Measurements from ENCODE around the gene DPYSL4.
A peak's percentile ranks its signal among the peaks of the same experiment; 100 is the strongest.

The DPYSL4 gene

DNA sequence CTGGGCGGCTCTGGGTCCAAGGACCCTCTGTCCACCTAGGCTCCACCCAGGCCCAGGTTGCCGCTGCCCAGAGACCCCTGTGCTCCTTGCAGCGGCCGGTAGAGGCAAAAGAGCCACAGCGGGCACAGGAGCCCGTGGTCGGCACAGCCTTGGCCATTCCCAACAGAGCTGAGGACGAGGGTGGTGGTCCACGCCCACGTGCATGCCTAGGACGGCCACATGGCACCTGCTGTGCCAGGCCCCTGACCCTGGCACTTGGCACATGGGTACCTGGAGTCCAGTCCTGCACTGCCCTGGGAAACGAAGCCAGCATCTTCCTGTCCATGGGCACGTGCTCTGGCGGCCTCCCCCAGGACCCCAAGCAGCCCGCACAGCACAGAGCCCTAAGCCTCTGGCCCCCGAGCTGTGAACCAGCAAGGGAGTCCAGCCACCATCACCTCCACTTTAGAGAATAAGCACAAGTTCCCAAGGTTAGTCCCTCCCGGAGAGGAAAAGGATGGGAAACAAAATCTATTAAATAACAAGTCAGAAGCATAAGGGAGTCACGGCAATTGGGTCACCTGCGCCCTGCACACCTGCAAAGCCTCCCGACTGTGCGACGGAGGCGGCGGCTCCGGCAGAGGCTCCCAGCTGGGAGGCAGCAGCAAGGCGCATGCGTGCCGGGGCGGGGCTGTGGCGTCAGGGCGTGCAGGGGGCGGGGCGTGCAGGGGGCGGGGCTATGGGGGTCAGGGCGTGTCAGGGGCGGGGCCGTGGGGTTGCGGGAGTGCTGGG lies 61.9 kb downstream of the DPYSL4 start:
- DNase-seq: no peak

DNA sequence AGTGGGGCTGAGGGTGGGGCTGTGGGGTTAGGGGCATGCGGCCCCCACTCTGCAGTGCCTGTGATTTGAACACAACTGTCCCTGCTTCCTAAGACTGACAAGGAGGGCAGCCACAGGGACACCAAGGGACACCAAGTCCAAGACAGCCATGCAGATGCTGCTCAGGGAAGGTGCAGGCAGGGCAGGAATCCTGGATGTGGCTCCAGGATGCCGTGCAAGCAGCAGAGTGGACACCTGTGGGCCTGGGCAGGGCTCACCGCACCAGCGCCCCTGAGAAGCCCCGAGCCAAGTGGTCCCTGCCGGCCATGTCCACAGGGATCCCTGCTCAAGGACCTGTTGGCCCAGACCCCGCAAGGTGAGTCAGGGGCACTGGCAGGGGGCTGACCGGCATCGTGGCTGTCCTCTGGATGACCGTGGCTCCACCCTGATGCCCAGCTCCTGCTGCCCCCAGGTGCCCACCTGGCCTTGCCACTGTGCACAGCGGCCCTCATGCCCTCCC lies 62.5 kb downstream of the DPYSL4 start:
- no peak for DNase-seq

DNA sequence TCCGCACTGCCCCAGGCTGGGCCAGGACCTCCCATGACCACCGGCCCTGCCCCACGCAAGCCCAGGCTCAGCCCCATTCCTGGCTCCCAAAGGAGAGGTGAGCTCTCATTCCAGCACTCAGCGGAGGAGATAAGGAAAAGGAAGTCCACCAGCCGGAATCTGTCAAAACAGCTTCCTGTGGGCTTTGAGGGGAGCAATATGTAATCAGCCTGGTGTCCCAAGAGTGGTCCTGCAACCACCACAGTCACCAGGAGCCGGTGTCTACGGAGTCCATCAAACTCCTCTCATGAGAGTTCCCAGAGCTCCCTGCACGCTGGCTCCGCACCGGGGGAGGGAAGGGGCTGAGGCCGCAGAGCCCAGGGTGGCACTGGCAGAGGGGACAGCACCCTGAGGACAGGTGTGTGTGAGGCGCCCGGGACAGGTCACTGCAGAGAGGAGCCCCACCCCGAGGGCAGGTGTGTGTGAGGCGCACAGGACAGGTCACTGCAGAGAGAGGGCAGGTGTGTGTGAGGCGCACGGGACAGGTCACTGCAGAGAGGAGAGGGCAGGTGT lies 63.2 kb downstream of the DPYSL4 start:
- DNase-seq: peak; percentile 12

DNA sequence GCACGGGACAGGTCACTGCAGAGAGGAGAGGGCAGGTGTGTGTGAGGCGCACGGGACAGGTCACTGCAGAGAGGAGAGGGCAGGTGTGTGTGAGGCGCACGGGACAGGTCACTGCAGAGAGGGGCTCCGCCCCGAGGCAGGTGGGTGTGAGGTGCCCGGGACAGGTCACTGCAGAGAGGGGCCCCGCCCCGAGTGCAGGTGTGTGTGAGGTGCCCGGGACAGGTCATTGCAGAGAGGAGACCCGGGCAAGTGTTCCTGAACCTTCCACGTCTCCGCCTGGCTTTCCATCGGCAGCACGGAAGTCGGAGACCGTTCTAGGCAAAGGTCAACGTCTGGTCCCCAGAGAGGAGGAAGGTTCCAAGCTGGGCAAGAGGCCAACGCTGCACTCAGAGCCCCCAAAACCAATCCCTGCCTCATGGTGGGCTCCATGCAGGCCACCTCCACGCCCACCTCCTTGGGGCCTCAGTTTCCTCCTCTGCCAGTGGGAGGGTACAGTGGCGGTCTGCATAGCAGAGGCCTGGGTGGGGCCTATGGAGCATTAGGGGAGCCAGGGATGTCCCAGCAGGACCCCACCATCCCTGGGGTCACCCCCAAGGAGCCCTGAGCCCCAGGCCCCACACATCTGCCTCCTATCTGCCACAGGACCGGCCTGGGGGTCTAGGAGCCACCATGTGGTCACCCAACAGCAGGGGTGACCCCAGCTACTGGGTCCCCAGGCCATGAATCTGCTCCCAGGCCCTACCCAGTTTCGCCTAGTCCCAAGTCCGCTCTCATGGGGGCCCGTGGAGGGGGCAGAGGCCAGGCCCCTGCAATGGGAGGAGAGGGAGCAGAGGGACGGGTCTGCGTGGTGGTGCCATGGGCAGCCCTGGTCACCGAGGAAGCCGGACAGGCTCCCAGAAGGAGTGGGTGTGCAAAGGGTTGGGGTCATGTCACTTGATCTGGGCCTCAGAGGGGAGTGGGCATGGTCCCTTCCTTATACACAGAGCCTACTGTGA lies 64.0 kb downstream of the DPYSL4 start:
- no peak for DNase-seq

DNA sequence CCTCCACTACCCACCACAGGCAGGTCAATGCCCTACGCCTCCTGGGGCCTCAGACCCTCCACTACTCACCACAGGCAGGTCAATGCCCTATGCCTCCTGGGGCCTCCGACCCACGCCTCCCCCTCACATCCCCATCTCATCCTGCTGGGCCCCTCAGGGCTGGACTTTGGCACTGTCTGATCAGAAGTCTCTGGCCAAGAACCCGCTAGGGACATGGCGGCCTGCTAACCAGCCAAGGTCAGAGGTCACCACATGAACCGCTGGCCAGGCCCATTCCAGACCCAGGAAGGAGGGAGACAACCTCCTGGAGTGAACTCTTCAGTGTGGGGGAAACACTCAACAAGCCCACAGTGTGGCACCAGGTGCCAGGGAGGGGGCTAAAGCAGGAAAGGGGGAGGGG lies 65.2 kb downstream of the DPYSL4 start:
- no peak for DNase-seq

DNA sequence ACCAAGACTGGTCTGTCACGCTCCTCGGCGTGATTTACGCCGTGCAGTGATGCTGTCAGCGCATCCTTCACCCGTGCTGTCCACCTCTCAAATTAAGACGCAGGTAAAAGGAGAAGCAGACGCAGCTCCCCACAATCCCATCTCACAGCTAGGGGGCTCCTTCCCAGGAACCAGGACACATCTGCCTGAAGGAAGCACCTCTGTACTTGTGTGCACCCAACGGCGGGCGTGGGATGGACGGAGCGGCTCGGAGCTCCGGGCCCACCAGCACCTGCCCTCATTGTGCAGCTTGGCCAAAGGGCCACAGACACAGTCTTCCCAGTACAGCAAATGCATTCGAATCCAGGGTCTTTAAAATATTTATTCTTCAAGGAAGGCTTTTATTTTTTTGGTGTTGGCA lies 65.7 kb downstream of the DPYSL4 start:
- no peak for DNase-seq

DNA sequence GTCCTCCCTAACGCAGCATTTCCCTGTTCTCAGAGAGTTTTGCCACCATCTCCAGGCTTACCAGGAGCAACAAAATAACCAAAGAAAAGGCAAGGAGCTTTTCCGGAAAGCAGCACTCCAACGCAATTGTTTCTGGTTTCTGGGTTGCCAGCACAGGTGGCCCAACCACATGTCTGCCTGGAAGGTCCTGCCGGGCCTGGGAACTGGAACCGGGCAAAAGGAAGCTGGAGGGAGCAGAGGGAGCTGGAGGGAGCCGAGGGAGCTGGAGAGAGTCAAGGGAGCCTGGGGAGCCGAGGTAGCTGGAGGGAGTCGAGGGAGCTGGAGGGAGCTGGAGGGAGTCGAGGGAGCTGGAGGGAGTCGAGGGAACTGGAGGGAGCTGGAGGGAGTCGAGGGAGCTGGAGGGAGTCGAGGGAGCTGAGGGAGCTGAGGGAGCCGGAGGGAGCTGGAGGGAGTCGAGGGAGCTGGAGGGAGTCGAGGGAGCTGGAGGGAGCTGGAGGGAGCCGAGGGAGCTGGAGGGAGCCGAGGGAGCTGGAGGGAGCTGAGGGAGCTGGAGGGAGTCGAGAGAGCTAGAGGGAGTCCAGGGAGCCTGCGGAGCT lies 66.4 kb downstream of the DPYSL4 start:
- no peak for DNase-seq

DNA sequence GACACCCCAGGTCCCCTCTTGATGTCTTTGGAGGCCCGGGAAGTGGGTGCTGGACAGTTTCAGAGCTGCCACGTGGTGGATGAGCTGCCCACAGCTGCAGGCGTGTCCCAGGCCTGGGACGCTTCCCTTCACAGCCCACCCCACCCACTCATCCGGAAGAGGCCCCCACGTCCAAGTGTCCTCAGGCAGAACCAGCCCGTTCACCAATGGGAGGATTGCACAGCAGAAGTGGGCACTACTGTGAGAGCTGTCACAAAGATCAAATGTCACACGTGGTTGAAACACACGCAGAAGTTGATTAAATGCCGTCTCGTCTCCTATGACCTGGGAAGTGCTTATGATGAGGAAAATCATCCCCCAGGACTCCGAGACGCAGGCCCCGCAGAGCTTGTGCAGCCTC lies 68.1 kb downstream of the DPYSL4 start:
- no peak for DNase-seq
